Endothelial cell of umbilical vein (primary cell): ENCODE results near the gene TMEM51. TPM values are rescaled to one million over a fixed set of nuclear protein-coding genes. Genes with fewer than 3 reads are reported as not detected.

Source experiments
- BruUV-seq: library from RNA; stranded (reverse); fragments of 400-500 nt; replicated peaks from 2 replicates; lab custom pipeline; 2021; lab: Mats Ljungman, UMichigan
- CTCF ChIA-PET: fragments of 300-600, 350-600 bp; sonication (Branson Sonifier 250); formaldehyde crosslinking; loops from one replicate; lab custom pipeline; 2021; ENCODE audit warnings: antibody characterized with exemption, inconsistent platforms; lab: Charles Lee
- POLR2A ChIA-PET: fragments of 300-600, 350-600 bp; sonication (Branson Sonifier 250); formaldehyde crosslinking; loops from one replicate; lab custom pipeline; 2021; ENCODE audit warnings: antibody characterized with exemption, inconsistent platforms; lab: Charles Lee
- DNase-seq: peaks from one replicate; pipeline ENCODE4 v3.0.0-alpha.2; 2011; ENCODE audit warnings: low read depth, low spot score
- FAIRE-seq: peaks from 2 replicates; lab custom pipeline; 2011; peaks lifted over from hg19 to GRCh38; lab: Jason Lieb, UNC
- H2AFZ ChIP-seq: 2 replicates; pipeline ENCODE4 v1.6.0; 2012; ENCODE audit warnings: low read depth, low read length, control low read depth, inconsistent platforms
- H3K27ac ChIP-seq: 2 replicates; pipeline ENCODE4 v1.5.1; 2011; ENCODE audit warnings: low read depth, mild to moderate bottlenecking, control low read depth, low read length, moderate library complexity; ENCODE audit not compliant: insufficient read depth
- H3K27me3 ChIP-seq, 2 experiments: 2 replicates each; pipeline versions ENCODE4 v1.6.0 to v1.6.1; 2011; ENCODE audit warnings: low read length in 2 of 2, mixed read lengths in 1 of 2; ENCODE audit not compliant: control insufficient read depth in 2 of 2, insufficient read depth in 2 of 2
- H3K36me3 ChIP-seq, 2 experiments: 2 replicates in 1 of 2; 3 replicates in 1 of 2; pipeline ENCODE4 v1.5.1; 2011; ENCODE audit warnings: low read length in 2 of 2, mild to moderate bottlenecking in 1 of 2, moderate library complexity in 1 of 2; ENCODE audit not compliant: control insufficient read depth in 2 of 2, insufficient read depth in 2 of 2; ENCODE audit errors: extremely low read depth in 1 of 2
- H3K4me1 ChIP-seq: 3 replicates; pipeline ENCODE4 v1.5.1; 2011; ENCODE audit warnings: mild to moderate bottlenecking, low read length; ENCODE audit not compliant: control insufficient read depth, insufficient read depth; ENCODE audit errors: extremely low read depth
- H3K4me2 ChIP-seq: 2 replicates; pipeline ENCODE4 v1.6.1; 2011; ENCODE audit warnings: low read length, control low read depth, mixed read lengths; ENCODE audit not compliant: insufficient read depth
- H3K4me3 ChIP-seq, 3 experiments: fragments of 200-600 bp in 1 of 3; sonication (generic), shearing (Covaris generic) in 1 of 3; replicated peaks in 1 of 3; 2 replicates each; pipeline ENCODE4 v1.5.1; 2011 to 2016; ENCODE audit warnings: control low read depth in 3 of 3, low read length in 3 of 3, mild to moderate bottlenecking in 2 of 3, inconsistent platforms in 1 of 3, low read depth in 1 of 3, moderate library complexity in 1 of 3; ENCODE audit not compliant: insufficient read depth in 1 of 3
- H3K79me2 ChIP-seq: 2 replicates; pipeline ENCODE4 v1.6.0; 2012; ENCODE audit warnings: low read length, inconsistent platforms; ENCODE audit not compliant: control insufficient read depth, insufficient read depth
- H3K9ac ChIP-seq: replicated peaks from 2 replicates; pipeline ENCODE3; 2011; ENCODE audit warnings: low read length, control low read depth; ENCODE audit not compliant: insufficient read depth; ENCODE audit errors: extremely low read depth
- H3K9me1 ChIP-seq: replicated peaks from 3 replicates; pipeline ENCODE4 v1.6.0; 2011; ENCODE audit warnings: mild to moderate bottlenecking, low read length; ENCODE audit not compliant: control insufficient read depth, insufficient read depth; ENCODE audit errors: extremely low read depth
- H3K9me3 ChIP-seq: replicated peaks from 2 replicates; pipeline ENCODE4 v1.5.1; 2012; ENCODE audit warnings: low read length, inconsistent platforms; ENCODE audit not compliant: control insufficient read depth, insufficient read depth
- H4K20me1 ChIP-seq: replicated peaks from 2 replicates; pipeline ENCODE3; 2011; ENCODE audit warnings: mild to moderate bottlenecking, low read length; ENCODE audit not compliant: control insufficient read depth, insufficient read depth; ENCODE audit errors: extremely low read depth
- EZH2 ChIP-seq: IDR thresholded peaks from 2 replicates; pipeline ENCODE4 v1.6.1; 2012; ENCODE audit warnings: borderline replicate concordance, low read depth, mild to moderate bottlenecking, moderate library complexity, low read length, inconsistent platforms; ENCODE audit not compliant: severe bottlenecking
- FOS ChIP-seq: IDR thresholded peaks from 2 replicates; pipeline ENCODE4 v1.6.1; 2011; ENCODE audit warnings: mild to moderate bottlenecking, low read length, moderate library complexity, borderline replicate concordance; ENCODE audit not compliant: insufficient read depth
- GATA2 ChIP-seq: IDR thresholded peaks from 2 replicates; pipeline ENCODE4 v1.7.0; 2011; ENCODE audit warnings: low read depth, mild to moderate bottlenecking, moderate library complexity, mixed read lengths, low read length; ENCODE audit not compliant: insufficient read length, insufficient read depth
- JUN ChIP-seq: IDR thresholded peaks from 2 replicates; pipeline ENCODE4 v1.6.1; 2011; ENCODE audit warnings: borderline replicate concordance, low read depth; ENCODE audit not compliant: insufficient read length, insufficient read depth
- MYC ChIP-seq: IDR thresholded peaks from one replicate; pipeline ENCODE4 v1.6.1; 2011; ENCODE audit warnings: mild to moderate bottlenecking, low read depth, low read length
- POLR2A ChIP-seq: IDR thresholded peaks from 2 replicates; pipeline ENCODE4 v1.6.1; 2012; ENCODE audit warnings: low read depth, mild to moderate bottlenecking, control low read depth, low read length
- POLR2AphosphoS5 ChIP-seq: IDR thresholded peaks from 2 replicates; pipeline ENCODE4 v1.6.1; 2012; ENCODE audit warnings: low read depth, mild to moderate bottlenecking, control low read depth, low read length, moderate library complexity; ENCODE audit not compliant: insufficient read depth
- dilution Hi-C: fragments of 300-500 bp; cut with MboI; formaldehyde crosslinking; loops from one replicate; pipeline ENCODE4 v1.15.0; 2019; ENCODE audit warnings: low sequenced_read_pairs; ENCODE audit not compliant: extremely low pct_ligation_motif_present
- intact Hi-C: fragments of 100-400 bp; cut with micrococcal nuclease; formaldehyde crosslinking; loops from one replicate; pipeline ENCODE4 v1.10.0; 2022
- polyA plus RNA-seq, 4 experiments: library from polyadenylated mRNA; depleted of rRNA in 3 of 4; stranded (reverse) in 3 of 4; unstranded in 1 of 4; fragments of >200 nt; gene quantifications; 2 replicates each; pipeline versions ENCODE4 v1.2.1 to v1.2.3, GENCODE V29; 2011 to 2012; ENCODE audit warnings: missing spikeins in 1 of 4
- total RNA-seq: library from RNA; stranded (reverse); gene quantifications from 2 replicates; pipeline ENCODE4 v1.2.3, GENCODE V29; 2021
- TF ChIP-seq, protein P1 (sequence below): IDR thresholded peaks from 2 replicates; pipeline ENCODE4 v1.6.1; 2011; ENCODE audit not compliant: insufficient read depth, insufficient read length
- TF ChIP-seq, protein P2 (sequence below), 2 donors: IDR thresholded peaks; 1 replicate in 1 of 2; 2 replicates in 1 of 2; pipeline ENCODE4 v1.5.1; 2011; ENCODE audit warnings: low read length in 2 of 2, mild to moderate bottlenecking in 2 of 2, moderate library complexity in 2 of 2, control low read depth in 1 of 2, inconsistent platforms in 1 of 2, low read depth in 1 of 2; ENCODE audit not compliant: insufficient read depth in 1 of 2; ENCODE audit errors: extremely low read depth in 1 of 2

Gene TMEM51
- total and polyA plus RNA-seq, 2 donors (not counting 3 experiments of a cell fraction or from before 2014, with no cell fraction given) = 13.7 to 13.9 TPM

DNA sequence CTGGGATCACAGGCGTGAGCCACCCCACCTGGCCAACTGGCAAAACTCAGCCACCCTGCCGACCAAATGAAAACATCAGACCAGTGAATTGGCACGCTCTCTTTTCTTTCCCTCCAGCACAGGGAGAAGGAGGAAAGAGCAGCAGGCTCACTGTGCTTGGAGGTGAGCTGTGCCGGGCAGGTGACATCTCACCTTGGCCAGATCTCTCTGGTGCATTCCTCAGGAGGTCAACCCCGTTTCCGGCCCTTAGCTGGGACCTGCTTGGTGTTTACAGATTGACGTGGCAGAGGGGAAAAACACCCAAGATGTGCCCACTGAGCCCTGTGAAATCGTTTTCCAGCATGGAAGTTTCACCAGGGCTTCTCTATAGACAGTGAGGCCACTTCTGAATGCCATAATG is 45.1 kb downstream of the TMEM51 start:
- H4K20me1 ChIP-seq = no peaks in the 10 kb centered on the region
- intact Hi-C loops (no loop called here), dilution Hi-C loops (no loop called here)
- no TSS peak for BruUV-seq
- H3K4me1 ChIP-seq = peaks cover 14% of the 10 kb centered on the region
- no peak overlapping the region for H2AFZ ChIP-seq
- DNase-seq (no peak), FAIRE-seq (no peak)
- H3K27me3 ChIP-seq = no peaks in the 10 kb centered on the region
- H3K79me2 ChIP-seq = no peaks in the 10 kb centered on the region
- ChIA-PET CTCF (interaction anchor here (1.3 to 2.2 kb wide), 2 partner anchors 10 to 46 kb away, joined by 3 to 9 read pairs; no protein-coding TSS in a partner anchor), POLR2A (no interaction called here)
- TF ChIP-seq, protein P1, sequence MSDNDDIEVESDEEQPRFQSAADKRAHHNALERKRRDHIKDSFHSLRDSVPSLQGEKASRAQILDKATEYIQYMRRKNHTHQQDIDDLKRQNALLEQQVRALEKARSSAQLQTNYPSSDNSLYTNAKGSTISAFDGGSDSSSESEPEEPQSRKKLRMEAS = no peak
- TF ChIP-seq MYC (no peak), FOS (no peak), POLR2A (no peak), POLR2AphosphoS5 (no peak), JUN (no peak), GATA2 (no peak), EZH2 (no peak)
- TF ChIP-seq, protein P2, sequence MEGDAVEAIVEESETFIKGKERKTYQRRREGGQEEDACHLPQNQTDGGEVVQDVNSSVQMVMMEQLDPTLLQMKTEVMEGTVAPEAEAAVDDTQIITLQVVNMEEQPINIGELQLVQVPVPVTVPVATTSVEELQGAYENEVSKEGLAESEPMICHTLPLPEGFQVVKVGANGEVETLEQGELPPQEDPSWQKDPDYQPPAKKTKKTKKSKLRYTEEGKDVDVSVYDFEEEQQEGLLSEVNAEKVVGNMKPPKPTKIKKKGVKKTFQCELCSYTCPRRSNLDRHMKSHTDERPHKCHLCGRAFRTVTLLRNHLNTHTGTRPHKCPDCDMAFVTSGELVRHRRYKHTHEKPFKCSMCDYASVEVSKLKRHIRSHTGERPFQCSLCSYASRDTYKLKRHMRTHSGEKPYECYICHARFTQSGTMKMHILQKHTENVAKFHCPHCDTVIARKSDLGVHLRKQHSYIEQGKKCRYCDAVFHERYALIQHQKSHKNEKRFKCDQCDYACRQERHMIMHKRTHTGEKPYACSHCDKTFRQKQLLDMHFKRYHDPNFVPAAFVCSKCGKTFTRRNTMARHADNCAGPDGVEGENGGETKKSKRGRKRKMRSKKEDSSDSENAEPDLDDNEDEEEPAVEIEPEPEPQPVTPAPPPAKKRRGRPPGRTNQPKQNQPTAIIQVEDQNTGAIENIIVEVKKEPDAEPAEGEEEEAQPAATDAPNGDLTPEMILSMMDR (IDR thresholded peaks at IDR 0.05; ENCODE audit: extremely low read depth in 1 of 2, insufficient read depth in 1 of 2, low read depth in 1 of 2, low read length in 2 of 2) = no peak
- no peaks in the 10 kb centered on the region for H3K36me3 ChIP-seq
- no peak overlapping the region for H3K4me3 ChIP-seq
- H3K9me3 ChIP-seq = no peaks in the 10 kb centered on the region
- no peak overlapping the region for H3K4me2 ChIP-seq
- no peak overlapping the region for H3K9ac ChIP-seq
- no peak overlapping the region for H3K27ac ChIP-seq
- no peaks in the 10 kb centered on the region for H3K9me1 ChIP-seq
